H1 (cell line): ENCODE results near the gene LRRC28. TPM values are rescaled to one million over a fixed set of nuclear protein-coding genes. Genes with fewer than 3 reads are reported as not detected.

Experiments
- CTCF ChIA-PET: fragments of 300-600 bp; sonication (Branson Sonifier 250); formaldehyde crosslinking; loops from one replicate; lab custom pipeline; 2021; ENCODE audit not compliant: partially characterized antibody; lab: Charles Lee
- POLR2A ChIA-PET: fragments of 300-600 bp; sonication (Branson Sonifier 250); formaldehyde crosslinking; loops from one replicate; lab custom pipeline; 2021; ENCODE audit warnings: inconsistent platforms; ENCODE audit not compliant: partially characterized antibody; lab: Charles Lee
- DNase-seq, 2 experiments: peaks; one replicate each; pipeline versions ENCODE4 v3.0.0 to v3.0.0-alpha.2; 2010 to 2022; ENCODE audit warnings: low spot score in 2 of 2, low read depth in 1 of 2, mixed read lengths in 1 of 2
- FAIRE-seq: peaks from 2 replicates; lab custom pipeline; 2011; peaks lifted over from hg19 to GRCh38; lab: Jason Lieb, UNC
- H2AFZ ChIP-seq: 2 replicates; pipeline ENCODE4 v1.8.1; 2012; ENCODE audit warnings: low read length, inconsistent platforms
- H2AK5ac ChIP-seq: 2 replicates; pipeline ENCODE4 v1.6.1; 2013; ENCODE audit warnings: low read depth, low read length
- H2BK120ac ChIP-seq: replicated peaks from 2 replicates; pipeline ENCODE3; 2013; ENCODE audit warnings: low read depth, low read length, inconsistent platforms
- H2BK12ac ChIP-seq: 2 replicates; pipeline ENCODE4 v1.6.1; 2013; ENCODE audit warnings: low read depth, low read length
- H2BK15ac ChIP-seq: 2 replicates; pipeline ENCODE4 v1.6.1; 2013; ENCODE audit warnings: low read length
- H2BK20ac ChIP-seq: 2 replicates; pipeline ENCODE4 v1.6.1; 2013; ENCODE audit warnings: low read length
- H2BK5ac ChIP-seq: 2 replicates; pipeline ENCODE4 v1.6.1; 2013; ENCODE audit warnings: low read depth, low read length
- H3K14ac ChIP-seq: 2 replicates; pipeline ENCODE4 v1.6.1; 2013; ENCODE audit warnings: inconsistent platforms; ENCODE audit not compliant: insufficient read length
- H3K18ac ChIP-seq: 2 replicates; pipeline ENCODE4 v1.6.1; 2013; ENCODE audit warnings: low read length; ENCODE audit errors: extremely low read depth
- H3K23ac ChIP-seq: 2 replicates; pipeline ENCODE4 v1.6.1; 2013; ENCODE audit warnings: inconsistent platforms; ENCODE audit not compliant: insufficient read length
- H3K23me2 ChIP-seq: 2 replicates; pipeline ENCODE4 v1.6.1; 2013; ENCODE audit warnings: low read depth, low read length
- H3K27ac ChIP-seq: 2 replicates; pipeline ENCODE4 v1.6.1; 2011; ENCODE audit warnings: low read depth, low read length, inconsistent platforms
- H3K27me3 ChIP-seq, 4 experiments: replicated peaks in 1 of 4; 1 replicate in 1 of 4; 2 replicates in 3 of 4; pipeline versions ENCODE4 v1.6.1 to v1.8.1; 2011 to 2013; ENCODE audit warnings: low read length in 3 of 4, mild to moderate bottlenecking in 3 of 4, inconsistent platforms in 2 of 4, mixed read lengths in 2 of 4, moderate library complexity in 1 of 4; ENCODE audit not compliant: control insufficient read depth in 3 of 4, insufficient read depth in 3 of 4; ENCODE audit errors: extremely low read depth in 1 of 4
- H3K36me3 ChIP-seq, 4 experiments: 2 replicates each; pipeline versions ENCODE4 v1.6.1 to v1.8.1; 2011 to 2013; ENCODE audit warnings: mild to moderate bottlenecking in 4 of 4, low read length in 3 of 4, moderate library complexity in 2 of 4, control low read depth in 1 of 4, inconsistent platforms in 1 of 4; ENCODE audit not compliant: insufficient read depth in 4 of 4, control insufficient read depth in 2 of 4
- H3K4ac ChIP-seq: replicated peaks from 2 replicates; pipeline ENCODE3; 2013; ENCODE audit warnings: low read length, low read depth, mixed read lengths, inconsistent platforms; ENCODE audit not compliant: insufficient read length
- H3K4me1 ChIP-seq, 4 experiments: replicated peaks in 1 of 4; 1 replicate in 1 of 4; 2 replicates in 3 of 4; pipeline versions ENCODE4 v1.6.1 to v1.8.1; 2011 to 2013; ENCODE audit warnings: low read length in 3 of 4, inconsistent platforms in 2 of 4, mixed read lengths in 1 of 4; ENCODE audit not compliant: insufficient read depth in 4 of 4, control insufficient read depth in 3 of 4
- H3K4me2 ChIP-seq, 2 experiments: 2 replicates each; pipeline versions ENCODE4 v1.6.1 to v1.8.1; 2011 to 2013; ENCODE audit warnings: low read depth in 2 of 2, low read length in 2 of 2, control low read depth in 1 of 2, inconsistent platforms in 1 of 2, mild to moderate bottlenecking in 1 of 2; ENCODE audit not compliant: insufficient read depth in 1 of 2
- H3K4me3 ChIP-seq, 4 experiments: fragments of 200-600, 300-600 bp in 1 of 4; sonication (generic), shearing (Covaris generic), sonication (Bioruptor Twin) in 1 of 4; 2 replicates each; pipeline versions ENCODE4 v1.5.1 to v1.8.1; 2011 to 2016; ENCODE audit warnings: low read length in 4 of 4, low read depth in 3 of 4, control low read depth in 2 of 4, inconsistent platforms in 2 of 4, mild to moderate bottlenecking in 2 of 4, mixed read lengths in 1 of 4, moderate library complexity in 1 of 4; ENCODE audit not compliant: insufficient read depth in 2 of 4; ENCODE audit errors: extremely low read depth in 1 of 4
- H3K56ac ChIP-seq: replicated peaks from 2 replicates; pipeline ENCODE3; 2013; ENCODE audit warnings: low read depth, mild to moderate bottlenecking, mixed read lengths, low read length, inconsistent platforms; ENCODE audit not compliant: insufficient read length
- H3K79me1 ChIP-seq: 2 replicates; pipeline ENCODE4 v1.6.1; 2013; ENCODE audit warnings: low read depth, low read length, control low read depth
- H3K79me2 ChIP-seq, 2 experiments: 2 replicates each; pipeline versions ENCODE4 v1.6.1 to v1.8.1; 2012 to 2013; ENCODE audit warnings: low read length in 2 of 2, mild to moderate bottlenecking in 2 of 2, inconsistent platforms in 1 of 2; ENCODE audit not compliant: insufficient read depth in 2 of 2, control insufficient read depth in 1 of 2
- H3K9ac ChIP-seq, 4 experiments: replicated peaks in 1 of 4; 1 replicate in 1 of 4; 2 replicates in 3 of 4; pipeline versions ENCODE4 v1.6.1 to v1.8.1; 2011 to 2013; ENCODE audit warnings: low read depth in 3 of 4, low read length in 3 of 4, control low read depth in 2 of 4, mild to moderate bottlenecking in 2 of 4, moderate library complexity in 2 of 4, inconsistent platforms in 1 of 4; ENCODE audit errors: extremely low read depth in 1 of 4
- H3K9me3 ChIP-seq, 2 experiments: 2 replicates each; pipeline versions ENCODE4 v1.6.1 to v1.8.1; 2012 to 2013; ENCODE audit warnings: mild to moderate bottlenecking in 2 of 2, moderate library complexity in 2 of 2, control low read depth in 1 of 2, inconsistent platforms in 1 of 2, low read depth in 1 of 2, low read length in 1 of 2, mixed read lengths in 1 of 2; ENCODE audit not compliant: insufficient read depth in 2 of 2
- H4K20me1 ChIP-seq, 2 experiments: replicated peaks in 1 of 2; 2 replicates each; pipeline versions ENCODE3 to v1.8.1; 2011 to 2013; ENCODE audit warnings: inconsistent platforms in 2 of 2, low read length in 2 of 2, mild to moderate bottlenecking in 1 of 2; ENCODE audit not compliant: insufficient read depth in 2 of 2, control insufficient read depth in 1 of 2
- H4K5ac ChIP-seq: 2 replicates; pipeline ENCODE4 v1.6.1; 2013; ENCODE audit warnings: low read length, low read depth, mixed read lengths, inconsistent platforms; ENCODE audit not compliant: insufficient read length
- H4K8ac ChIP-seq: 2 replicates; pipeline ENCODE4 v1.8.0; 2013; ENCODE audit warnings: mild to moderate bottlenecking, moderate library complexity, low read length, inconsistent platforms; ENCODE audit not compliant: insufficient read depth; ENCODE audit errors: extremely low read depth
- H4K91ac ChIP-seq: replicated peaks from 2 replicates; pipeline ENCODE3; 2013; ENCODE audit warnings: low read length, mixed read lengths, inconsistent platforms; ENCODE audit not compliant: insufficient read length
- ATF2 ChIP-seq: IDR thresholded peaks from 2 replicates; pipeline ENCODE4 v1.6.1; 2012; ENCODE audit warnings: low read length, inconsistent platforms
- EP300 ChIP-seq, 2 experiments: IDR thresholded peaks; 1 replicate in 1 of 2; 2 replicates in 1 of 2; pipeline ENCODE4 v1.6.1; 2011 to 2012; ENCODE audit warnings: low read depth in 2 of 2, low read length in 2 of 2, mild to moderate bottlenecking in 2 of 2, borderline replicate concordance in 1 of 2, inconsistent platforms in 1 of 2, moderate library complexity in 1 of 2
- JUN ChIP-seq: IDR thresholded peaks from 2 replicates; pipeline ENCODE4 v1.6.1; 2011; ENCODE audit warnings: low read depth, mild to moderate bottlenecking, improper control_type of control experiment, low read length
- KDM1A ChIP-seq: fragments of 200-600, 300-600 bp; sonication (generic); IDR thresholded peaks from 2 replicates; pipeline ENCODE4 v1.7.1; 2016; ENCODE audit warnings: mild to moderate bottlenecking, low read length, borderline replicate concordance
- POLR2A ChIP-seq, 2 experiments: IDR thresholded peaks; 1 replicate in 1 of 2; 2 replicates in 1 of 2; pipeline ENCODE4 v1.6.1; 2011; ENCODE audit warnings: low read depth in 2 of 2, low read length in 2 of 2, mild to moderate bottlenecking in 2 of 2; ENCODE audit errors: control extremely low read depth in 1 of 2
- POLR2AphosphoS5 ChIP-seq: IDR thresholded peaks from 2 replicates; pipeline ENCODE4 v1.6.1; 2011; ENCODE audit warnings: low read depth, low read length
- RBBP5 ChIP-seq: IDR thresholded peaks from 2 replicates; pipeline ENCODE4 v1.7.1; 2012; ENCODE audit warnings: low read depth, mild to moderate bottlenecking, inconsistent platforms, low read length, moderate library complexity, borderline replicate concordance
- polyA plus RNA-seq, 7 experiments: library from polyadenylated mRNA; depleted of rRNA in 3 of 7; stranded (reverse) in 5 of 7; unstranded in 2 of 7; fragments of >200 nt in 5 of 7; fragments of 200-250 nt in 2 of 7; gene quantifications; 1 replicate in 5 of 7; 2 replicates in 1 of 7; 4 replicates in 1 of 7; pipeline versions ENCODE4 v1.2.1 to v1.2.3, GENCODE V29; 2011 to 2013; ENCODE audit warnings: missing spikeins in 2 of 7, mixed read lengths in 2 of 7
- total RNA-seq: library from RNA; stranded (reverse); fragmentation: NEBNext Ultra II Directional; extraction: Animal tissue kit (Norgen Biotek cat#: 25700); gene quantifications from 2 replicates; pipeline ENCODE4 v1.2.1, GENCODE V29; 2021

Gene LRRC28
- total and polyA plus RNA-seq, 2 of the 8 experiments (the other 6 are each of a cell fraction or from before 2014, with no cell fraction given), result 20.2 to 23.3 TPM

- Histone ChIP-seq H4K8ac (no peak overlapping the region), H3K4ac (no peak overlapping the region), H3K4me1 (peaks cover 0 to 13% (median 6%) of the 10 kb centered on the region in 4 experiments; a peak in 3 of 7 replicates), H2AFZ (no peak overlapping the region), H3K56ac (no peak overlapping the region), H3K14ac (no peak overlapping the region), H2AK5ac (no peak overlapping the region), H2BK20ac (no peak overlapping the region), H3K9ac (no peak overlapping the region), H3K79me2 (no peaks in the 10 kb centered on the region), H2BK5ac (no peak overlapping the region), H2BK15ac (no peak overlapping the region), H3K27me3 (no peaks in the 10 kb centered on the region), H3K36me3 (peaks cover 0 to 7% (median 0%) of the 10 kb centered on the region in 4 experiments; a peak in 1 of 8 replicates), H3K4me3 (no peak overlapping the region), H2BK120ac (no peak overlapping the region), H4K20me1 (no peaks in the 10 kb centered on the region), H3K79me1 (no peaks in the 10 kb centered on the region), H3K4me2 (no peak overlapping the region), H3K18ac (no peak overlapping the region), H3K9me3 (peaks cover 0 to 5% of the 10 kb centered on the region in 2 experiments; a peak in 1 of 4 replicates), H3K23me2 (no peaks in the 10 kb centered on the region), H4K5ac (no peak overlapping the region), H3K27ac (no peak overlapping the region), H4K91ac (no peak overlapping the region), H2BK12ac (no peak overlapping the region), H3K23ac (no peak overlapping the region)
- TF ChIP-seq KDM1A (no peak), EP300 (IDR thresholded peaks at IDR 0.05; ENCODE audit: borderline replicate concordance in 1 of 2, low read depth in 2 of 2, low read length in 2 of 2) (no peak), POLR2A (IDR thresholded peaks at IDR 0.05; ENCODE audit: control extremely low read depth in 1 of 2, low read depth in 2 of 2, low read length in 2 of 2) (no peak), POLR2AphosphoS5 (no peak), RBBP5 (no peak), ATF2 (no peak), JUN (no peak)
- CTCF ChIA-PET, result interaction anchor here (1.6 kb wide), 1 partner anchor 464 kb away, joined by 4 read pairs; no protein-coding TSS in a partner anchor
- DNase-seq (no peak), FAIRE-seq (no peak)
- POLR2A ChIA-PET, result no interaction called here
Observed at GRCh38 chr15:99291643-99292042, 40.4 kb downstream of the LRRC28 start.
